B cell (primary cell): ENCODE measurements around the gene LRRC4C. TPM values are rescaled to one million over a fixed set of nuclear protein-coding genes. Genes with fewer than 3 reads are reported as not detected.
"Not testable (repeated sequence)": the region's sequence is repeated elsewhere in the genome, so short reads cannot be mapped to it uniquely, and the experiment has no call there.

Experiments
- ATAC-seq: fragments of 200-7000 bp; cut with Tn5 transposase; one replicate; pipeline ENCODE4 v1.10.0; 2021; ENCODE audit warnings: low read depth, mild to moderate bottlenecking, moderate number of reproducible peaks, moderate library complexity
- CTCF ChIA-PET: fragments of 350-600 bp; sonication (Branson Sonifier 250); formaldehyde crosslinking; loops from one replicate; lab custom pipeline; 2021; ENCODE audit warnings: antibody characterized with exemption, inconsistent platforms; lab: Charles Lee
- POLR2A ChIA-PET: fragments of 350-600 bp; sonication (Branson Sonifier 250); formaldehyde crosslinking; loops from one replicate; lab custom pipeline; 2021; ENCODE audit warnings: antibody characterized with exemption; lab: Charles Lee
- DNase-seq: peaks from one replicate; pipeline ENCODE4 v3.0.0; 2013
- H2AFZ ChIP-seq: 2 replicates; pipeline ENCODE4 v1.6.1; 2012; ENCODE audit warnings: mild to moderate bottlenecking, low read depth, low read length; ENCODE audit not compliant: insufficient read depth, poor library complexity, severe bottlenecking
- H3K27ac ChIP-seq, 2 donors: 1 replicate in 1 of 2; 2 replicates in 1 of 2; pipeline ENCODE4 v1.5.1; 2012 to 2013; ENCODE audit warnings: low read length in 2 of 2, mild to moderate bottlenecking in 2 of 2, moderate library complexity in 1 of 2
- H3K27me3 ChIP-seq, 4 experiments: fragments of 200-600 bp in 1 of 4; sonication (generic) in 1 of 4; replicated peaks in 1 of 4; 1 replicate in 2 of 4; 2 replicates in 2 of 4; pipeline versions ENCODE4 v1.6.1 to v1.7.0; 2013 to 2016; ENCODE audit warnings: low read length in 3 of 4, mild to moderate bottlenecking in 2 of 4, mixed read lengths in 1 of 4, moderate library complexity in 1 of 4; ENCODE audit not compliant: insufficient read depth in 4 of 4, control insufficient read depth in 3 of 4; ENCODE audit errors: control extremely low read depth in 1 of 4
- H3K36me3 ChIP-seq, 2 experiments: replicated peaks in 1 of 2; 1 replicate in 1 of 2; 2 replicates in 1 of 2; pipeline versions ENCODE4 v1.6.1 to v1.7.1; 2013; ENCODE audit warnings: low read length in 1 of 2; ENCODE audit not compliant: insufficient read depth in 2 of 2, control insufficient read depth in 1 of 2; ENCODE audit errors: control extremely low read depth in 1 of 2, extremely low read depth in 1 of 2
- H3K4me1 ChIP-seq, 2 donors: fragments of 200-600 bp in 1 of 2; sonication (generic) in 1 of 2; 1 replicate in 1 of 2; 2 replicates in 1 of 2; pipeline versions ENCODE4 v1.5.1 to v1.6.1; 2013 to 2017; ENCODE audit warnings: low read length in 2 of 2; ENCODE audit not compliant: control insufficient read depth in 2 of 2, insufficient read depth in 2 of 2
- H3K4me2 ChIP-seq: replicated peaks from 2 replicates; pipeline ENCODE3; 2012; ENCODE audit warnings: mild to moderate bottlenecking, low read depth, low read length; ENCODE audit not compliant: poor library complexity, severe bottlenecking
- H3K4me3 ChIP-seq, 5 experiments: fragments of 200-600 bp in 1 of 5; sonication (generic) in 1 of 5; 1 replicate in 3 of 5; 2 replicates in 2 of 5; pipeline versions ENCODE4 v1.5.1 to v1.7.0; 2011 to 2016; ENCODE audit warnings: low read length in 4 of 5, mild to moderate bottlenecking in 4 of 5, low read depth in 2 of 5, control low read depth in 1 of 5, moderate library complexity in 1 of 5; ENCODE audit not compliant: insufficient read depth in 1 of 5; ENCODE audit errors: control extremely low read depth in 1 of 5, extremely low read depth in 1 of 5
- H3K79me2 ChIP-seq: fragments of 200-600 bp; sonication (generic); one replicate; pipeline ENCODE4 v1.6.0; 2016; ENCODE audit warnings: low read length; ENCODE audit not compliant: control insufficient read depth, insufficient read depth
- H3K9ac ChIP-seq: fragments of 200-600 bp; sonication (generic); 2 replicates; pipeline ENCODE4 v1.6.1; 2017; ENCODE audit warnings: mild to moderate bottlenecking, low read length, moderate library complexity
- H3K9me3 ChIP-seq, 3 donors: one replicate each; pipeline versions ENCODE4 v1.6.1 to v1.7.1; 2013; ENCODE audit warnings: low read length in 2 of 3; ENCODE audit not compliant: control insufficient read depth in 2 of 3, insufficient read depth in 1 of 3; ENCODE audit errors: control extremely low read depth in 1 of 3
- H4K20me1 ChIP-seq: 2 replicates; pipeline ENCODE4 v1.6.0; 2012; ENCODE audit warnings: mild to moderate bottlenecking, low read length; ENCODE audit not compliant: insufficient read depth, control insufficient read depth, poor library complexity, severe bottlenecking
- H3K27ac Mint-ChIP-seq: one replicate; pipeline ENCODE4 v1.8.0; 2021; ENCODE audit warnings: mixed read lengths
- H3K27me3 Mint-ChIP-seq: one replicate; pipeline ENCODE4 v1.8.0; 2021; ENCODE audit warnings: mixed read lengths
- H3K4me1 Mint-ChIP-seq: one replicate; pipeline ENCODE4 v1.8.0; 2021; ENCODE audit warnings: mixed read lengths
- H3K4me3 Mint-ChIP-seq: one replicate; pipeline ENCODE4 v1.8.0; 2021; ENCODE audit warnings: mixed read lengths
- H3K9me3 Mint-ChIP-seq: one replicate; pipeline ENCODE4 v1.8.0; 2022; ENCODE audit warnings: mixed read lengths; ENCODE audit not compliant: insufficient read depth
- EZH2 ChIP-seq: IDR thresholded peaks from 2 replicates; pipeline ENCODE4 v1.6.1; 2012; ENCODE audit warnings: borderline replicate concordance, low read depth, mild to moderate bottlenecking, moderate library complexity, low read length; ENCODE audit not compliant: insufficient read depth, poor library complexity, severe bottlenecking
- WGBS: methylation state at CpG from one replicate; pipeline ENCODE4 v1.1.5; 2013; ENCODE audit warnings: missing lambda C conversion rate; ENCODE audit not compliant: insufficient coverage; 5-methylcytosine and 5-hydroxymethylcytosine counted together
- intact Hi-C: fragments of 100-400 bp; cut with micrococcal nuclease; formaldehyde crosslinking; loops from one replicate; pipeline ENCODE4 v1.10.0; 2022
- polyA plus RNA-seq: library from polyadenylated mRNA; depleted of rRNA; stranded (reverse); fragments of >200 nt; gene quantifications from 2 replicates; pipeline ENCODE4 v1.2.3, GENCODE V29; 2012
- total RNA-seq, 2 donors: library from RNA; stranded (reverse); fragments of 120-200 nt in 1 of 2; gene quantifications; 1 replicate in 1 of 2; 2 replicates in 1 of 2; pipeline versions ENCODE4 v1.2.3 to v1.2.4, GENCODE V29; 2013 to 2022
- TF ChIP-seq, protein P1 (sequence below): fragments of 200-600 bp; IDR thresholded peaks from one replicate; pipeline ENCODE4 v1.8.0; 2022; ENCODE audit warnings: antibody characterized with exemption, mild to moderate bottlenecking

The LRRC4C gene
- total and polyA plus RNA-seq, 2 donors (not counting 1 experiment from before 2014, with no cell fraction given) = 0.57 TPM; not detected in 1

- no peak overlapping the region for H3K4me2 ChIP-seq
- no peaks in the 10 kb centered on the region for H3K4me1 ChIP-seq
- no peak overlapping the region for H3K4me3 ChIP-seq
- no peaks in the 10 kb centered on the region for H3K36me3 ChIP-seq
- ChIA-PET CTCF (interaction anchor here (0.7 kb wide), 1 partner anchor 101 kb away, joined by 3 read pairs; no protein-coding TSS in a partner anchor), POLR2A (no interaction called here)
- peaks cover 0 to 2% (median 0%) of the 10 kb centered on the region in 3 donors for H3K9me3 ChIP-seq
- H3K27ac ChIP-seq = no peak overlapping the region
- no peak overlapping the region for H3K4me3 Mint-ChIP-seq
- DNase-seq = no peak
- no peaks in the 10 kb centered on the region for H3K4me1 Mint-ChIP-seq
- no peaks in the 10 kb centered on the region for H3K27me3 Mint-ChIP-seq
- intact Hi-C loops = no loop called here
- peaks cover 6% of the 10 kb centered on the region for H3K9me3 Mint-ChIP-seq
- WGBS = 61% methylated on average over 2 of the region's 3 CpGs
- H4K20me1 ChIP-seq = no peaks in the 10 kb centered on the region
- H3K79me2 ChIP-seq = no peaks in the 10 kb centered on the region
- H2AFZ ChIP-seq = no peak overlapping the region
- no peak overlapping the region for H3K27ac Mint-ChIP-seq
- TF ChIP-seq, protein P1, sequence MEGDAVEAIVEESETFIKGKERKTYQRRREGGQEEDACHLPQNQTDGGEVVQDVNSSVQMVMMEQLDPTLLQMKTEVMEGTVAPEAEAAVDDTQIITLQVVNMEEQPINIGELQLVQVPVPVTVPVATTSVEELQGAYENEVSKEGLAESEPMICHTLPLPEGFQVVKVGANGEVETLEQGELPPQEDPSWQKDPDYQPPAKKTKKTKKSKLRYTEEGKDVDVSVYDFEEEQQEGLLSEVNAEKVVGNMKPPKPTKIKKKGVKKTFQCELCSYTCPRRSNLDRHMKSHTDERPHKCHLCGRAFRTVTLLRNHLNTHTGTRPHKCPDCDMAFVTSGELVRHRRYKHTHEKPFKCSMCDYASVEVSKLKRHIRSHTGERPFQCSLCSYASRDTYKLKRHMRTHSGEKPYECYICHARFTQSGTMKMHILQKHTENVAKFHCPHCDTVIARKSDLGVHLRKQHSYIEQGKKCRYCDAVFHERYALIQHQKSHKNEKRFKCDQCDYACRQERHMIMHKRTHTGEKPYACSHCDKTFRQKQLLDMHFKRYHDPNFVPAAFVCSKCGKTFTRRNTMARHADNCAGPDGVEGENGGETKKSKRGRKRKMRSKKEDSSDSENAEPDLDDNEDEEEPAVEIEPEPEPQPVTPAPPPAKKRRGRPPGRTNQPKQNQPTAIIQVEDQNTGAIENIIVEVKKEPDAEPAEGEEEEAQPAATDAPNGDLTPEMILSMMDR = no peak
- no peak for TF ChIP-seq EZH2
- no peak overlapping the region for H3K9ac ChIP-seq
- H3K27me3 ChIP-seq = no peaks in the 10 kb centered on the region
- ATAC-seq = no peak
Measured at GRCh38 chr11:40202589-40203270, 1256.7 kb downstream of the LRRC4C start.

DNA sequence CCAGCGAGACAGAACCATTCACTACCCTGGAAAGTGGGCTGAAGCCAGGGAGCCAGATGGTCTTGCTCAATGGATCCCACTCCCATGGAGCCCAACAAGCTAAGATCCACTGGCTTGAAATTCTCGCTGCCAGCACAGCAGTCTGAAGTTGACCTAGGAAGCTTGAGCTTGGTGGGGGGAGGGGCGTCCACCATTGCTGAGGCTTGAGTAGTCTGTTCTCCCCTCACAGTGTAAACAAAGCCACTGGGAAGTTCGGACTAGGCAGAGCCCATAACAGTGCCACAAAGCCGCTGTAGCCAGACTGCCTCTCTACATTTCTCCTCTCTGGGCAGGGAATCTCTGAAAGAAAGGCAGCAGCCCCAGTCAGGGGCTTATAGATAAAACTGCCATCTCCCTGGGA, 1266.9 kb downstream of the LRRC4C start:
- intact Hi-C loops, H3K27ac ChIP-seq, POLR2A ChIA-PET, ATAC-seq, H3K27ac Mint-ChIP-seq, H2AFZ ChIP-seq, CTCF ChIA-PET, H4K20me1 ChIP-seq, H3K4me2 ChIP-seq, H3K9me3 Mint-ChIP-seq, H3K4me3 Mint-ChIP-seq, H3K4me1 Mint-ChIP-seq, H3K9ac ChIP-seq, H3K27me3 ChIP-seq, H3K36me3 ChIP-seq, DNase-seq, H3K9me3 ChIP-seq, H3K27me3 Mint-ChIP-seq, H3K4me3 ChIP-seq, H3K79me2 ChIP-seq, H3K4me1 ChIP-seq: not testable (repeated sequence)
- WGBS = no CpG with 5 or more reads among the region's 5 CpGs
